NCI-H2081 treated with DMSO at 0.1 percent for 48 hours (cell line): Measurements from ENCODE around the gene ABCB8.
"Not testable (repeated sequence)": the region's sequence is repeated elsewhere in the genome, so short reads cannot be mapped to it uniquely, and the experiment has no call there.

Experiments used
- DNase-seq: peaks from one replicate; lab custom pipeline; 2025; lab: John Stamatoyannopoulos, UW

The ABCB8 gene

DNA sequence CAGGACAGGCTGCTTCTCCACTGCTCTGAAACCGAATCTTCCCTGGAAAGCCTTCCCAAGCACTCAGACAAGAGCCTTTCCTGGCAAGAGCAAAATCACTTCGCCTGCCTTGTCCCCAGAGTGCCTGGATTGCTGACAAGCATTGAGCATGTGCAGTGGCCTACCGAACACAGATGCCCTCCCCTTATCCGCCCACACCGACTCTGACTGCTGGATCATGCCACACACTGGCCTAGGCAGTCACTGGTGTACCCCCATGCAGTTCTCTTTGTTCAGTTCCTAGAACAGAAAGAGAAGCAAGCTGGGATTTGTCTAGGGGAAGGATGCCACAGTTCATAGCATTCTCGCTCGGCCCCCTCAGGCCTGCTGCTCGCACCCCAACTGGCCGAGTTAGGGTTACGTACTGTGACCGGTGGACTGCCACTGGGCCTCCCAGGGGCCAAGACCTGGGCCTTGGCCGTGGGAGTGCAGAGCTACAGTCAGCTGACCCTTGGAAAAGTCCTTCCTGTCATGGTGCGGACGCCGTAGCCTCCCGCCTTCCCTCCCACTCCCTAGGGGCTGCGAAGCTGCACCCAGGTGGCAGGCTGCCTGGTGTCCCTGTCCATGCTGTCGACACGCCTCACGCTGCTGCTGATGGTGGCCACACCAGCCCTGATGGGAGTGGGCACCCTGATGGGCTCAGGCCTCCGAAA is 6.9 kb downstream of the ABCB8 start:
- DNase-seq = no peak

DNA sequence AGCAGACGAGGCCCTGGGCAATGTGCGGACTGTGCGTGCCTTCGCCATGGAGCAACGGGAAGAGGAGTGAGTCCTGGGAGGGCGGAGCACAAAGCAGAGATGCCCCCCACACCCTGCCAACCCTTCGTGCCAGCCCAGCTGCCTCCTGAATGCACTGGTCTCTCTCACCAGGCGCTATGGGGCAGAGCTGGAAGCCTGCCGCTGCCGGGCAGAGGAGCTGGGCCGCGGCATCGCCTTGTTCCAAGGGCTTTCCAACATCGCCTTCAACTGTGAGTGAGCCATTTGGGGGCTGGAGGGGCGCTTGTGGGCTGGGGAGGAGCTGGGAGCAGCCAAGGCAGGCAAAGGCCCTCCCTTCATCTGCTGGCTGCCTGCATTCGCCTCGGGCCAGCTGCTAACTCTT is 7.7 kb downstream of the ABCB8 start:
- DNase-seq = no peak

DNA sequence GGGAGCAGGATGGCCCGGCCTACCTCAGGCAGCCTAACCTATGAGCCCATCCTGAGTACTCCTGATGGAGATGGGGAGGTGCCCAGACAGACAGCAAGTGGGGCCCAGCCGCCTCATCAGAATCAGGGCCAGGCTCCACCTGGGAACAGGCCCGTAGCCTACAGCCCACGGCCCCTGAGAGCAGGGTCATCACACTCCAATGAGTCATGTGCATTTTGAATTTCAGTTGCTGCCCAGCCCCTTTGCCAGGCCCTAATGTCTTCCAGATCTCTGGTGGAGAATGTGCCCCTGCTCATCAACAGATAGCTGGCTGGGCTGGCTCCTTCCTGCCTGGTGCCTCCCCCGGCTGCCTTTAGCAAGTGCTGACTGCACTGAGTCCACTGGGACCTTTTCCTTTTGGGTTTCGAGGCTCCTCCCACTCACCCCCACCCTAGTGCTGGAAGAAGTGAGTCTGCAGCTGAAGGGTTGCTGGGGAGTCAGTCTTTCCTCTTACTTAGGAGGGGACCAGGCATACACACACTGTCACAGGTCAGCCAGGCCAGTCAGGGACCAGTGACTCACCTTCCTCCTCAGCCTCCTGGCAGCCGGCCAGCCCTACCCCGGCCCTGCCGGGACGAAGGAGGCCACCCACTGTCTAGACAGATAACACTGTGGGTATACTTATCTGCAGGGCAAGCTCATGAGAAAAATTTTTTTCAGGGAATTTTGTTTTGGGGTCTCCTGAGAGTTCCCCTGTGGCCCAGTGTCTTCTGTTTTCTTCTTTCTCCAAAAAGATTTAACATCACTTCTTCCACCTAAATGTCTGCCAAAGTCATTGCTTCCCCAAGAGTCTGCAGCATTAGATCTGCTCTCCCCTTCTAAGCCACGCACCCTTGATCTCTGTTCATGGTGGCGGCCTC is 10.9 kb downstream of the ABCB8 start:
- DNase-seq = no peak

DNA sequence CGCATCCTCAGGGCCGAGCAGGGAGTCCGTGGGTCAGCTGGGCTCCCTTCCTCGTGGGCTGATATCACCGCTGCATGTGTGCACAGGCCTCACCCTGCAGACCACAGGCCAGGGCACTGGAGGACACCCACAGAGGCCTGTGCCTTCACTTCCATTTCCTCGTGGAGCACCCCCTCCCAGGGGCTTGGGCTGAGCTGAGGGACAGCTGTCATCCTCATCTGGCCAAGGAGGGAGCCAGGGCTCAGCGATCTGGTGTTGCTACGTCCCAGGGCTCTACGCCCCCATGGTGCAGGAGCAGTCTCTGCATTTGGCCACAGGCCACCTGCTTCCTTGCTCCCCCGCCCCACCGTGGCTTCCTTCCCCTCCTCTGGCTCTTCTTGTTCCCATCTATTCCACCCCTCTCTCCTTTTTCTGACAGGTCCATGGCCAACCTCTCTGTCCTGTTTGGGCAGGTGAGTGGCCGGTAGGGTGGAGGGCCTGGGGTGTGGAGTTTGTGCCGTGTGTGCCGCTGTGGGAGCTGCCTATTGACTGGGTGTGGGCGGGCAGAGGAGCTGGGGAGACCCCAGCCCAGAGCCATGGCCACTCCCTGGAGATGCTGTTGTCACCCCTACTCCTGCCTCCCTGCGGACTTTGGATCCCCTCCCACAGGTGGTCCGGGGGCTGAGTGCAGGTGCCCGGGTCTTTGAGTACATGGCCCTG is 11.7 kb downstream of the ABCB8 start:
- DNase-seq = no peak

DNA sequence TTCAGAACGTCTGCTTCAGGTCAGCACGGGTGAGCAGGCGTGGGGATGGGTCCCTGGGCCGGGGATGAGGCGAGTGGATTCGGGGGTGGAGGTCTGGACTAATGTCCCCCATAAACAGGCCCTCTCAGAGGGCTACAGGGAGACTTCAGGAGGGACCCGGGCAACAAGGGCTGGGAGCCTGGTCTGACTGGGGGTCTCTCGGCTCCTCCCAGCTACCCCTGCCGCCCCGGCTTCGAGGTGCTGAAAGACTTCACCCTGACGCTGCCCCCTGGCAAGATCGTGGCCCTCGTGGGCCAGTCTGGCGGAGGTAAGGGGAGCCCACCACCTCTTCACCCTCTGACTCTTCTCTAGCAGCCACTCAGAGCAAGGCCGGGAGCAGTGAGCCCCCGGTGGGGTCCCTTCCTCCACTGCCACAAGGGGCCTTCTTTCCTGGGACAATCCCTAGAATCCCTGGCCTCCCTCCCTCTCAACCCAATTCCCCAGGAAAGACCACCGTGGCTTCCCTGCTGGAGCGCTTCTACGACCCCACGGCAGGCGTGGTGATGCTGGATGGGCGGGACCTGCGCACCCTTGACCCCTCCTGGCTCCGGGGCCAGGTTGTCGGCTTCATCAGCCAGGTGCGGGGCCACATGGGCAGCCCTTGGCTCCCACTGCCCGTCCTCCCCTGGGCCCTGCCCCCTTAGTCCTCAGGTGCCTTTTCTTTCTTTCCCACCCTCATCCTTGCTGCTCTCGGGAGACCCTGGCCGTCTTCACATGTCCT is 12.5 kb downstream of the ABCB8 start:
- DNase-seq = no peak

DNA sequence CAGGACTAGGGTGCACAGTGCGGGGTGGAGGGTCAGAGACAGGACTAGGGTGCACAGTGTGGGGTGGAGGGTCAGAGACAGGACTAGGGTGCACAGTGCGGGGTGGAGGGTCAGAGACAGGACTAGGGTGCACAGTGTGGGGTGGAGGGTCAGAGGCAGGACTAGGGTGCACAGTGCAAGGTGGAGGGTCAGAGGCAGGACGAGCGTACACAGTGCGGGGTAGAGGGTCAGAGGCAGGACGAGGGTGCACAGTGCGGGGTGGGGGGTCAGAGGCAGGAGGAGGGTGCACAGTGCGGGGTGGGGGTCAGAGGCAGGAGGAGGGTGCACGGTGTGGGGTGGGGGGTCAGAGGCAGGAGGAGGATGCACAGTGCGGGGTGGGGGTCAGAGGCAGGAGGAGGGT is 15.2 kb downstream of the ABCB8 start:
- DNase-seq = not testable (repeated sequence)

DNA sequence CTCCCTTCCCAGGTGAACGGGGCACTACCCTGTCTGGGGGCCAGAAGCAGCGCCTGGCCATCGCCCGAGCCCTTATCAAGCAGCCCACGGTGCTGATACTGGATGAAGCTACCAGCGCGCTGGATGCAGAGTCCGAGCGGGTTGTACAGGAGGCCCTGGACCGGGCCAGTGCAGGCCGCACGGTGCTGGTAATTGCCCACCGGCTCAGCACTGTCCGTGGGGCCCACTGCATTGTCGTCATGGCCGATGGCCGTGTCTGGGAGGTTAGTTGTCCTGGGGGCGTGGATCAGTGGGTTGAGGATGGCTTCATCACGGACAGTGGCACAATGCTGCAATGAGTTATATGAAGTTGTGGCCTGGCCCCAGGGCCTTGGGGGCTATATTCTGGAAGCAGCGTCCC is 15.7 kb downstream of the ABCB8 start:
- no peak for DNase-seq

DNA sequence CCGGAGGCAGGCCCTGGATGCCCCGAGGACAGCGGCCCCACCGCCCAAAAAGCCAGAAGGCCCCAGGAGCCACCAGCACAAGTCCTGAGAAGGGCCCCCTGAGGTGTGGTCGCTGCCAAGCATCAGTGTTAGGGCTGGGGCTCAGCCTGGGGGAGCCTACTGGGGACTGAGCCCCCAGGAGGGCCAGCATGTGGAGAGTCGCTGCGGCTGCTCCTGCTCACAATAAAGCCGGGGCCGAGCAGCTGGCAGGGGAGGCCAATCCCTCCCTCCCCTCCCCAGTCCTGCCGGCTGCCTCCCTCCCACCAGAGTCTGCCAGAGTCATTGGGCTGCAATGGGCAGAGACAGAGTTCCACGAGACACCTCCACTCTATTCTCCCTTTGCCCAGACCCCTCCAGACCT is 17.0 kb downstream of the ABCB8 start:
- DNase-seq = no peak

DNA sequence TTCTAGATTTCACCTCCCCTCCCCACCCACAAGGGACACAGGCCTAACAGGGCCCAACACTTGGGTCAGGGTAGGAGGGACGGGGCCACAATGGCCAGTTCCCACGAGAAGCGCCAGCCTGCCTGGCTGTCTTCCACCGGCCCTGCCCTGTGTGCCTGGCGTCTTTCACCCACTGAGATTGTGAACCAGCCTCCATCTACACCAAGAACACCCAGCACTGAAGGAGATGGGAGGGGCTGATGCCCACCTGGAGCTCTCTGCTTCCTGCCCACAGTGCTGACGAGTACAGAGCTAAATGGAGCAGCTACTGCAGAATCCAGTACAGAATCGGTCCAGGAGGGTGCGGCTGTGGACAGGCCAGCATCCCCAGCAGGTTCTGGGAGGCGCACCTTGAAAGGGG is 17.7 kb downstream of the ABCB8 start:
- DNase-seq = no peak

DNA sequence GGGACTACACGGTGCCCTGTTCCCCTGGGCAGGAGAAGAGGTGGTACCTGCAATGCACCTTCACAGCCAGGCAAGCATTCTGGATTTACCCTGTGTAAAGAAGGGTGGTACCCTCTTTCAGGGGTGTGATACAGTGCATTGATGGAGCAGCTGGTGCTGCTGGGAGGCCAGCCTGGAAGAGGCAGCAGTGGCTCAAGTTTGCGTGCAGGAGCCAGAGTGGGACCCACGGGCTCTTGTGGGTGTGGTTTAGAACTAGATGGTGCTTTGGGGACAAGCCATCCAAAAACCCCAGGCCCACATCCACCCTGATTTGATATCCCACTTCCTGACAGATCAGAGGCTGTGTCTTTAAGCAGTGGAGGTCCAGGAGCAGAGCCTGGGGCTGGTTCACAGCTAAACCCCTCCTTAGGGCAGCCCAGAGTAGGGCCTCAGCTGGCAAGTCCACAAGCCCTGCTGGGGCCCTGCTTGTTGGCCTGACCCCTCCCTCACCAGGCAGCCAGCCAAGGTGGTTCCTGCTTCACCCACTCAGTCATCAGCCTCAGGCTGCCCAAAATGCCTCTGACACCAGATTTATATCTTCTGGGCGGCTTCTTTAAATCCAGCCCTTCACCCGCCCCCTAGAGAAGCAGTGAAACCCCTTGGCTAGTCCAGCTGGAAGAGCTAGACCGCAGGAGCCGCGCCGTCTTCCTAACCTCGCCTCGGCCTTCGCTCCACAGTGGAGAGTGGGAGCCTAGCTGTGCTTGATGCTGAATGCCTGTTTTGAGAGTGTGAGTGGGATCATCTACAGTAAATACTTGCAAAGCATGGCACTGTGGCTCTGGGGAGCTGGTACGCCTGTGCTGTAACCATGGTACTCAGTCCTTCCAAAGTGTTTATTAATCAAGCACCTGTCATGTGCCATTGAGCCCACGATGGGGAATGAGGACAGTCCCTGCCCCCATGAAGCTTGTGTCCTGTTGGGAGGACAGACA is 18.6 kb downstream of the ABCB8 start:
- DNase-seq = no peak

DNA sequence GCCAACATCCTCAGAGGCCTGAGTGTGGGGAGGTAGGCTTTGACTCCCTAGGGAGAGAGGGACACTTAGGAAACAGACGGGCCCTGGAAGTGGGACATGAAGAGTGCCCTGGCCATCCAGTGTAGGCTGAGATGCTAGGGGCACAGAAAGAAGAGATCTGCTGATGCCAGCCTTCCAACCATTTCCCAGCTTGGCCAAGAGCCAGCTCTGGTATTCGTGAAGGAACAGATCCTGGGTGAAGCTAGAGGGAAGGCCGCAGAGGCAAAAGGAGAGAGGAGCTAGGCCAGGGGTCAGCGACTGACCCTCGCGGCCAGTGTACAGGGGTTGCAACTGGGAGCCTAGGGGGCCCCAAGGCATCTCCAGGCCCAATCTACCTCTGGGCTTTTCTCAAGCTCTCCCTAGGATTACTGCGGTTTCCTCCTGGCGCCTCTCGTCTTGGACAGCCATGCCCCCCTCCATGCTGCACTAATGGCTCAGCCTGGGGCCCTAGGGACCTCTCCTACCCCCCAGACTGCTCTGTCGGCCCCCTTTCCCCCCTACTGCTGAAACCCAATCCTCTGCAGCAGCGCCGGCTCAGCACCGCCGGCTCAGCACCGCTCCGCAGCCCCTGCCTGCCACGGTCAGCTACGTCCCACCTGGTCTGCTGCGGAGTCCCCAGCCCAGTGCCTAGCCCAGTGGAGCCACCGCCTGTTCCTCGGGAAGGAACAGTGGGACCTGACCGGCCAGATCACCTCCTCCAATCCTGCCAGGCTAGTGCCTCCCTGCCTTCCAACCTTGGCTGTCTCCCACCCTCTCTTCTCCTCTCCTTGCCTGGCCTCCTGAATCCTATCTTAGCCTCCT is 19.9 kb downstream of the ABCB8 start, which contains the start of gene ASIC3:
TSS of gene ASIC3 (plus strand) at position 556 of the 840 bp plus-strand sequence. CDS start 355 bp downstream, outside the sequence.
- no peak for DNase-seq

DNA sequence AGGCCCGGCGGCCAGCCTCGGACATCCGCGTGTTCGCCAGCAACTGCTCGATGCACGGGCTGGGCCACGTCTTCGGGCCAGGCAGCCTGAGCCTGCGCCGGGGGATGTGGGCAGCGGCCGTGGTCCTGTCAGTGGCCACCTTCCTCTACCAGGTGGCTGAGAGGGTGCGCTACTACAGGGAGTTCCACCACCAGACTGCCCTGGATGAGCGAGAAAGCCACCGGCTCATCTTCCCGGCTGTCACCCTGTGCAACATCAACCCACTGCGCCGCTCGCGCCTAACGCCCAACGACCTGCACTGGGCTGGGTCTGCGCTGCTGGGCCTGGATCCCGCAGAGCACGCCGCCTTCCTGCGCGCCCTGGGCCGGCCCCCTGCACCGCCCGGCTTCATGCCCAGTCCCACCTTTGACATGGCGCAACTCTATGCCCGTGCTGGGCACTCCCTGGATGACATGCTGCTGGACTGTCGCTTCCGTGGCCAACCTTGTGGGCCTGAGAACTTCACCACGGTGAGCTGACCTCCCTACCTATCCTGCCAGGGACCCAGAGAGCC is 20.7 kb downstream of the ABCB8 start:
- DNase-seq = no peak

DNA sequence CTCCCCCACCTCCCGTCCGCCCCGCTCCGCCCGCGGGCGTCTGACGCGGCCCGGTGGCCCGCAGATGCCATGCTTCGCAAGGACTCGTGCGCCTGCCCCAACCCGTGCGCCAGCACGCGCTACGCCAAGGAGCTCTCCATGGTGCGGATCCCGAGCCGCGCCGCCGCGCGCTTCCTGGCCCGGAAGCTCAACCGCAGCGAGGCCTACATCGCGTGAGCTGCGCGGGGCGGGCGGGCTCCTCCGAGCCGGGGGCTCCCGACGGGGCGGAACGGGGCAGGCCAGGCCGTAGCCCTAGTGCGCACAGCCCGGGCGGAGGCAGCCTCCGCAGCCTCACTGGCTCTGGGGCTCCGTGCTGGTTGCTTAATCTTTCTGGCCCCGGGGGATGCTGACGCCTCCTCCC is 22.9 kb downstream of the ABCB8 start:
- DNase-seq = no peak

DNA sequence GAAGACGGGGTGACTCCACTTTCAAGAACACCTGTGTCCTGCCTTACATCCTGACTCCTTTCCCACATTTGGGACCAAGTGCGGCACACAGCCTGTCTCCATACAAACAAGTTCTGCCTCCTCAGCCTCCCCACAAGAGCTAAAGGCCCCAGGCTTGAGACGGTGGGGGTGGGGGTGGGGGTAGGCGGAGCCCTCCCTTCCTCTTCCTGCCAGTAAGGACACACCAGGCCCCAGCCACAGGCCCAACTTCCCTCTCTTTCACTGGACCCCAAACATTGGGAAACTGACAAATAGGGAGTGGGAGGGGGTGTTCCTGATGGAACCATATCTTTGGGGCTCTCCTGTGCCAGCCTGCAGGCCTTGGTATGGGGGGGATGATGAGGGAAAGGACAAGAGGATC is 24.8 kb downstream of the ABCB8 start:
- DNase-seq = no peak

DNA sequence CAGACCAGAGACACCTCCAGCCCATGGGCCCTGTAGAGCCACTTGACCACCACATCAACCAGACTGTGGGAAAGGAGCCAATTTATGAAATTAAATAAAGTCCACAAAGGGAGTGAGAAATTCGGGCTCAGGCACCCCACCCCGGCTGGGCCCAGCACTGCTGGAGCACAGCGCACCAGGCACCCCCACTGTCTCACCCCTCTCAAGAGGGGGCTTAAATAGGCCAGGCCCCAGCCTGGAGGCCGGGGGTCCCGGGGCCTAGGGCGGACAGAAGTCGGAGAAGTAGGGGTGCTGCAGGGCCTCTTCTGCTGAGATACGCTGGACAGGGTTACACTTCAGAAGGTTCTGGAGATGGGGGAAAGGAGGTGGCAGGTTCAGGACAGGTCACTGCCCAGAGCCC is 25.5 kb downstream of the ABCB8 start:
- DNase-seq = no peak

DNA sequence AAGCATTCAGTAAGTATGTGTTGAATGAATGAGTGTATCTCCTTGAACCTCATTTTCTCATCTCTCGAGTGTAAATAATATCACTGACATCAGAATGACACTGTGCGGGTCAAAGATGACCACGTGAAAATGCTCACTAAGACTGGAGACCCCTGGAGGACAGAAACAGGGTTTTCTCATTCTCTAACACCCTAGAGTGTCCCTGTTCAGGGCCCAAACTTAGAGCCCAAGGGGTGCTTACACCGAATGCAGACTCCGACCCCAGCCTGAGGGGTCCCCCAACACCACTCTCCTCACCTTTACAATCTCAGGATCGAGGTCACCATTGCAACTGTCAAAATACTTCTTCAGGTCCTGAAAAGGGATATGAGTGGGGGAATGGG is 28.0 kb downstream of the ABCB8 start:
- DNase-seq = no peak

DNA sequence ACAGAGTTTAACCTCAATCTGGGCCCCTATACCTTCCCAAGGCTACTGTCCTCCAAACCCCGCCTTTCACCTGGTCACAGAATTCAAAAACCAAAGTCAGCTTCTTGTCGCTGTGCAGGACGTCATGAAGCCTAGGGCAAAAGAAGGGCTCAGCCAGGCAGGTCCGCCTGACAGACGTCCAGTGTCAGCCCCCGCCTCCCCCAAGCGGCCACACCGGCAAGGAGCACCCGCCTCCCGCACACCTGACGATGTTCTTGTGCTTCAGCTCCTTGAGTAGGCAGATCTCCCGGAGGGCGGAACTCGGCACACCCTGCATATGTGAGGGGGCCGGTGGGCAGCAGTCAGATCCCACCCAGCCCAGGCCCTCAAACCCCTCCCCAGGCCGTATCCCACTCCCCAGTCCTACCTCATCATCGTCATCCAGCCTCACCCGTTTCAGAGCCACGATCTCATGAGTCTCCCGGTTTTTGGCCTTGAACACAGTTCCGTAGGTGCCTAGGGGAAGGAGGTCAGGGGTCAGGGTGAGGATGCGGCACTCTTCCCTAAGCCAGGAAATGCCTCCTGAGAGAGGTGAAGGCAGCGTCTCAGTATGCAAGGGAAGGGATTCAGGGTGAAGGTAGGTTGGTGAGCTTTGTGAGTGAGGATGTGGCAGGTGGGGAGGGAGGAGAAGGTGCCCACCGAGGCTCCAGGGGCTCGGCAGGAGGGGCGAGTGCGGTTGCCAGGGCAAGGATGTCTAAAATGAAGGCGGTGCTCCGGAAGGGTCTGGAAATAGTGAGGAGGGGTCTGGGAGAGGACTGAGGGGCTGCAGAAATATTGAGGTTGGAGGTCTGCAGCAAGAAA is 28.6 kb downstream of the ABCB8 start:
- no peak for DNase-seq

DNA sequence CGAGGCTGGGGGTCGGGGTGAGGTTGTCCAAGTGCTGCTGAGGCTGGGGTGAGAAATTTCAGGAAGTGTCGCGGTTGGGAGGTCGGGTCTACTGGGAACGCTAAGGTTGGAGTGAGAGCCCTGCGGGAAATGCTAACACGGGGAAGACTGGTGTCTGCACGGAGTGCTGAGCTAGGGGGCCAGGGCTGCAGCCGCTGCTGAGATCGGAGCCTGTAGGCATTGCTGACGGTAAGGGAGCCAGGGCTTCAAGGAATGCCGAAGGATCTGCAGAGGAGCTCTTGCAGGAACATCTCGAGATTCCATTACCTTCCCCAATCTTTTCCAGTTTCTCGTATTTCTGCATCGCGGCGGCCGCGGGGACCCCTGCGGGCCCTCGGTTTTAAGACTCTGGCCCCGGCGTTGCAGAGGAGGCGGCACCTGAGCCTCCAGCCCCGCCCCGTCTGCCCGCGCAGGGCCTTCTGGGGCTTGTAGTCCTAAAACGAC is 29.3 kb downstream of the ABCB8 start, which contains the start of gene CDK5:
TSS of gene CDK5 (minus strand) at position 392 of the 483 bp plus-strand sequence. CDS start at position 343, 49 bp downstream.
- no peak for DNase-seq
